WTC11 (cell line): ENCODE results near the gene PCDHGA6. TPM values are rescaled to one million over a fixed set of nuclear protein-coding genes. Genes with fewer than 3 reads are reported as not detected.
"Not testable (repeated sequence)": the region's sequence is repeated elsewhere in the genome, so short reads cannot be mapped to it uniquely, and the experiment has no call there.

ENCODE experiments used
- ATAC-seq: fragments of 200-7000 bp; cut with Tn5 transposase; 2 replicates; pipeline ENCODE4 v1.10.0; 2021; ENCODE audit warnings: mild to moderate bottlenecking, moderate library complexity
- CTCF ChIA-PET: fragments of 300-600 bp; sonication (Branson Sonifier 250); formaldehyde crosslinking; loops from one replicate; lab custom pipeline; 2021; ENCODE audit warnings: antibody characterized with exemption; lab: Charles Lee
- POLR2A ChIA-PET: fragments of 350-600 bp; sonication (Branson Sonifier 250); formaldehyde crosslinking; loops from one replicate; lab custom pipeline; 2021; ENCODE audit warnings: antibody characterized with exemption; lab: Charles Lee
- DNase-seq: peaks from one replicate; pipeline ENCODE4 v3.0.0; 2021; ENCODE audit warnings: low spot score
- H3K27ac Mint-ChIP-seq: 2 replicates; pipeline ENCODE4 v1.8.0; 2021; ENCODE audit warnings: mixed read lengths
- H3K27me3 Mint-ChIP-seq: 2 replicates; pipeline ENCODE4 v1.8.0; 2021; ENCODE audit warnings: low read depth, mild to moderate bottlenecking, moderate library complexity, mixed read lengths
- H3K36me3 Mint-ChIP-seq: 2 replicates; pipeline ENCODE4 v1.8.0; 2021; ENCODE audit warnings: mixed read lengths
- H3K4me1 Mint-ChIP-seq: 2 replicates; pipeline ENCODE4 v1.8.0; 2022; ENCODE audit warnings: mixed read lengths
- H3K4me3 Mint-ChIP-seq: 2 replicates; pipeline ENCODE4 v1.8.0; 2021; ENCODE audit warnings: mild to moderate bottlenecking, moderate library complexity, mixed read lengths
- H3K9me3 Mint-ChIP-seq: 2 replicates; pipeline ENCODE4 v1.8.0; 2021; ENCODE audit warnings: mixed read lengths
- CREB1 ChIP-seq: sonication (generic); formaldehyde crosslinking; IDR thresholded peaks from 2 replicates; pipeline ENCODE4 v1.8.0; 2023; ENCODE audit warnings: mild to moderate bottlenecking, missing genetic modification reagents
- EMX1 ChIP-seq: fragments of 250-450 bp; sonication (Bioruptor Pico); IDR thresholded peaks from 2 replicates; pipeline ENCODE4 v1.8.0; 2021; ENCODE audit warnings: mild to moderate bottlenecking
- FOXJ3 ChIP-seq: sonication (generic); formaldehyde crosslinking; IDR thresholded peaks from 2 replicates; pipeline ENCODE4 v1.9.0; 2021; ENCODE audit warnings: missing genetic modification reagents, mild to moderate bottlenecking, borderline replicate concordance
- MYBL2 ChIP-seq: sonication (generic); formaldehyde crosslinking; IDR thresholded peaks from 2 replicates; pipeline ENCODE4 v1.8.1; 2023; ENCODE audit warnings: mild to moderate bottlenecking, moderate library complexity, missing genetic modification reagents
- NR3C1 ChIP-seq: sonication (generic); formaldehyde crosslinking; conservative IDR thresholded peaks from 2 replicates; pipeline ENCODE4 v1.8.1; 2023; ENCODE audit warnings: low read depth, mild to moderate bottlenecking, missing genetic modification reagents
- RELA ChIP-seq: sonication (generic); formaldehyde crosslinking; IDR thresholded peaks from 2 replicates; pipeline ENCODE4 v1.8.1; 2022; ENCODE audit warnings: missing genetic modification reagents, mild to moderate bottlenecking, borderline replicate concordance
- RORB ChIP-seq: fragments of 250-450 bp; sonication (Bioruptor Pico); IDR thresholded peaks from 2 replicates; pipeline ENCODE4 v1.9.0; 2021; ENCODE audit warnings: mild to moderate bottlenecking
- ZNF263 ChIP-seq: sonication (generic); formaldehyde crosslinking; IDR thresholded peaks from 2 replicates; pipeline ENCODE4 v1.8.1; 2022; ENCODE audit warnings: low read depth, mild to moderate bottlenecking, moderate library complexity, missing genetic modification reagents
- total RNA-seq: library from RNA; stranded (reverse); gene quantifications from 3 replicates; pipeline ENCODE4 v1.2.3, GENCODE V29; 2021
- TF ChIP-seq, protein P1 (sequence below): sonication (generic); formaldehyde crosslinking; conservative IDR thresholded peaks from 2 replicates; pipeline ENCODE4 v1.8.1; 2023; ENCODE audit warnings: mild to moderate bottlenecking, low read depth, missing genetic modification reagents, moderate library complexity
- TF ChIP-seq, protein P2 (sequence below): sonication (generic); formaldehyde crosslinking; IDR thresholded peaks from 2 replicates; pipeline ENCODE4 v1.8.0; 2022; ENCODE audit warnings: missing genetic modification reagents
- TF ChIP-seq, protein P3 (sequence below): fragments of 250-450 bp; sonication (Bioruptor Pico); IDR thresholded peaks from 2 replicates; pipeline ENCODE4 v1.8.0; 2021; ENCODE audit warnings: mild to moderate bottlenecking
- TF ChIP-seq, protein P4 (sequence below): sonication (generic); formaldehyde crosslinking; IDR thresholded peaks from 2 replicates; pipeline ENCODE4 v1.8.1; 2023; ENCODE audit warnings: mild to moderate bottlenecking, missing genetic modification reagents, borderline replicate concordance
- TF ChIP-seq, protein P5 (sequence below): sonication (generic); formaldehyde crosslinking; IDR thresholded peaks from 2 replicates; pipeline ENCODE4 v1.8.1; 2023; ENCODE audit warnings: mild to moderate bottlenecking, missing genetic modification reagents, moderate library complexity
- TF ChIP-seq, protein P6 (sequence below): fragments of 200-600 bp; IDR thresholded peaks from 2 replicates; pipeline ENCODE4 v1.8.0; 2022; ENCODE audit warnings: antibody characterized with exemption

PCDHGA6 gene
- total RNA-seq, 1 experiment from 2014 or later: 3.3 TPM

DNA sequence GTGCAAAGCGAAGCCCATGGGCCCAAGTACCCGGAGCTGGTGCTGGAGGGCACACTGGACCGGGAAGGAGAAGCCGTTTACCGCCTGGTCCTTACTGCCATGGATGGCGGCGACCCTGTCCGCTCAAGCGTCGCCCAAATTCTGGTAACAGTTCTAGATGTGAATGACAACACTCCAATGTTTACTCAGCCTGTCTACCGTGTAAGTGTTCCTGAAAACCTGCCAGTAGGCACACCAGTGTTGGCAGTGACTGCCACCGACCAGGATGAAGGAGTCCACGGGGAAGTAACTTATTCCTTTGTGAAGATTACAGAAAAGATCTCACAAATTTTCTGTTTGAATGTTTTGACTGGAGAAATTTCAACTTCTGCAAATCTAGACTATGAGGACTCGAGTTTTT lies 936 bp downstream of the PCDHGA6 start (continued):
- TF ChIP-seq, protein P1, sequence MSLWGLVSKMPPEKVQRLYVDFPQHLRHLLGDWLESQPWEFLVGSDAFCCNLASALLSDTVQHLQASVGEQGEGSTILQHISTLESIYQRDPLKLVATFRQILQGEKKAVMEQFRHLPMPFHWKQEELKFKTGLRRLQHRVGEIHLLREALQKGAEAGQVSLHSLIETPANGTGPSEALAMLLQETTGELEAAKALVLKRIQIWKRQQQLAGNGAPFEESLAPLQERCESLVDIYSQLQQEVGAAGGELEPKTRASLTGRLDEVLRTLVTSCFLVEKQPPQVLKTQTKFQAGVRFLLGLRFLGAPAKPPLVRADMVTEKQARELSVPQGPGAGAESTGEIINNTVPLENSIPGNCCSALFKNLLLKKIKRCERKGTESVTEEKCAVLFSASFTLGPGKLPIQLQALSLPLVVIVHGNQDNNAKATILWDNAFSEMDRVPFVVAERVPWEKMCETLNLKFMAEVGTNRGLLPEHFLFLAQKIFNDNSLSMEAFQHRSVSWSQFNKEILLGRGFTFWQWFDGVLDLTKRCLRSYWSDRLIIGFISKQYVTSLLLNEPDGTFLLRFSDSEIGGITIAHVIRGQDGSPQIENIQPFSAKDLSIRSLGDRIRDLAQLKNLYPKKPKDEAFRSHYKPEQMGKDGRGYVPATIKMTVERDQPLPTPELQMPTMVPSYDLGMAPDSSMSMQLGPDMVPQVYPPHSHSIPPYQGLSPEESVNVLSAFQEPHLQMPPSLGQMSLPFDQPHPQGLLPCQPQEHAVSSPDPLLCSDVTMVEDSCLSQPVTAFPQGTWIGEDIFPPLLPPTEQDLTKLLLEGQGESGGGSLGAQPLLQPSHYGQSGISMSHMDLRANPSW (CRISPR knock-in tag): no peak
- no peak for TF ChIP-seq ZNF263 (CRISPR knock-in tag)

DNA sequence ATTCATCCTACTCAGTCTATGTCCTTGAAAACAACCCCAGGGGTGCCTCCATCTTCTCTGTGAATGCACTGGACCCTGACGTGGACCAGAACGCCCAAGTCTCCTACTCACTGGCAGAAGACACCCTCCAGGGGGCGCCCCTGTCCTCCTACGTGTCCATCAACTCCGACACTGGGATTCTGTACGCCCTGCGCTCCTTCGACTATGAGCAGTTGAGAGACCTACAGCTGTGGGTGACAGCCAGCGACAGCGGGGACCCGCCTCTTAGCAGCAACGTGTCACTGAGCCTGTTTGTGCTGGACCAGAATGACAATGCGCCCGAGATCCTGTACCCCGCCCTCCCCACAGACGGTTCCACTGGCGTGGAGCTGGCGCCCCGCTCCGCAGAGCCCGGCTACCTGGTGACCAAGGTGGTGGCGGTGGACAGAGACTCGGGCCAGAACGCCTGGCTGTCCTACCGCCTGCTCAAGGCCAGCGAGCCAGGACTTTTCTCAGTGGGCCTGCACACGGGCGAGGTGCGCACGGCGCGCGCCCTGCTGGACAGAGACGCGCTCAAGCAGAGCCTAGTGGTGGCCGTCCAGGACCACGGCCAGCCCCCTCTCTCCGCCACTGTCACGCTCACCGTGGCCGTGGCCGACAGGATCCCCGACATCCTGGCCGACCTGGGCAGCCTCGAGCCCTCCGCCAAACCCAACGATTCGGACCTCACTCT lies 1.9 kb downstream of the PCDHGA6 start:
- H3K9me3 Mint-ChIP-seq: peaks cover 53% of the 10 kb centered on the region
- CTCF ChIA-PET: interaction anchor here (0.6 to 2.6 kb wide), 6 partner anchors 12 to 188 kb away, joined by 3 to 19 read pairs (median 6); partner anchors contain the start of genes PCDHGA10 and PCDHGB4
- H3K36me3 Mint-ChIP-seq: peaks cover 54% of the 10 kb centered on the region

DNA sequence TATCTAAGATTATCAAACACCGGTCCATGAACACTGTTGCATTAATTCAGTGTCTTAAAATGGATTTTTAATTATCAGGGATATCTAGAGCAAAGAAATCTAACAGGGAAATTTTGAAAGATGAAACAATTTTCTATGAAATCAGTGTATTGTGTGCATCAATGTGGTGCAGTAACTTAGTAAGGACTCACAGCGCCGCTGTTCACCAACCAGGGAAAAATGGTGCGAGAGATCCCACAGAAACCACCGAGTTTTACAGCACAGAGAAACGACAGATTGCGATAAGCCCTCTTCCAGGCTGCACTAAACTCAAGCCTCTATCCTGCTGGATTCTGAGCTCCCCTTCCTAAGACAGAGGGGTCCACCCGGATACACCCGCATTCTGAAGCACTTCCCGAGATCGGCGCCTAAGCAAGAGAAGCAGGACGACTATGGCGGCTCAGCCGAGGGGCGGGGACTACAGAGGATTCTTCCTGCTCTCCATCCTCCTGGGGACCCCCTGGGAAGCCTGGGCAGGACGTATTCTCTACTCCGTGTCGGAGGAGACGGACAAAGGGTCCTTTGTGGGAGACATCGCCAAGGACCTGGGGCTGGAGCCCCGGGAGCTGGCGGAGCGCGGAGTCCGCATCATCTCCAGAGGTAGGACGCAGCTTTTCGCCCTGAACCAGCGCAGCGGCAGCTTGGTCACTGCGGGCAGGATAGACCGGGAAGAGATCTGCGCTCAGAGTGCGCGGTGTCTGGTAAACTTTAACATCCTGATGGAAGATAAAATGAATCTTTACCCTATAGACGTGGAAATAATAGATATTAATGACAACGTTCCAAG lies 9.0 kb downstream of the PCDHGA6 start, which contains the start of gene PCDHGA7:
Gene PCDHGA7, plus strand, starts transcription at position 274 of the 826 bp plus-strand sequence. Its CDS starts 158 bp downstream, at position 432.
- Mint-ChIP-seq H3K4me3 (peak within 1 kb of the TSS; percentile 84), H3K36me3 (peaks cover 30% of the 10 kb centered on the region), H3K9me3 (peaks cover 42% of the 10 kb centered on the region), H3K4me1 (no peaks in the 10 kb centered on the region), H3K27ac (peak within 1 kb of the TSS; percentile 74; the same call in 1 of the 2 replicates), H3K27me3 (peaks cover 18% of the 10 kb centered on the region)
- ChIA-PET POLR2A (no interaction called here), CTCF (interaction anchor here (0.6 to 1.9 kb wide), 12 partner anchors 12 to 247 kb away, joined by 3 to 5 read pairs (median 4); partner anchors contain the start of genes PCDHB14, PCDHB15, PCDHB5 and PCDHGA10)
- ATAC-seq (no peak), DNase-seq (no peak)
- TF ChIP-seq, protein P2, sequence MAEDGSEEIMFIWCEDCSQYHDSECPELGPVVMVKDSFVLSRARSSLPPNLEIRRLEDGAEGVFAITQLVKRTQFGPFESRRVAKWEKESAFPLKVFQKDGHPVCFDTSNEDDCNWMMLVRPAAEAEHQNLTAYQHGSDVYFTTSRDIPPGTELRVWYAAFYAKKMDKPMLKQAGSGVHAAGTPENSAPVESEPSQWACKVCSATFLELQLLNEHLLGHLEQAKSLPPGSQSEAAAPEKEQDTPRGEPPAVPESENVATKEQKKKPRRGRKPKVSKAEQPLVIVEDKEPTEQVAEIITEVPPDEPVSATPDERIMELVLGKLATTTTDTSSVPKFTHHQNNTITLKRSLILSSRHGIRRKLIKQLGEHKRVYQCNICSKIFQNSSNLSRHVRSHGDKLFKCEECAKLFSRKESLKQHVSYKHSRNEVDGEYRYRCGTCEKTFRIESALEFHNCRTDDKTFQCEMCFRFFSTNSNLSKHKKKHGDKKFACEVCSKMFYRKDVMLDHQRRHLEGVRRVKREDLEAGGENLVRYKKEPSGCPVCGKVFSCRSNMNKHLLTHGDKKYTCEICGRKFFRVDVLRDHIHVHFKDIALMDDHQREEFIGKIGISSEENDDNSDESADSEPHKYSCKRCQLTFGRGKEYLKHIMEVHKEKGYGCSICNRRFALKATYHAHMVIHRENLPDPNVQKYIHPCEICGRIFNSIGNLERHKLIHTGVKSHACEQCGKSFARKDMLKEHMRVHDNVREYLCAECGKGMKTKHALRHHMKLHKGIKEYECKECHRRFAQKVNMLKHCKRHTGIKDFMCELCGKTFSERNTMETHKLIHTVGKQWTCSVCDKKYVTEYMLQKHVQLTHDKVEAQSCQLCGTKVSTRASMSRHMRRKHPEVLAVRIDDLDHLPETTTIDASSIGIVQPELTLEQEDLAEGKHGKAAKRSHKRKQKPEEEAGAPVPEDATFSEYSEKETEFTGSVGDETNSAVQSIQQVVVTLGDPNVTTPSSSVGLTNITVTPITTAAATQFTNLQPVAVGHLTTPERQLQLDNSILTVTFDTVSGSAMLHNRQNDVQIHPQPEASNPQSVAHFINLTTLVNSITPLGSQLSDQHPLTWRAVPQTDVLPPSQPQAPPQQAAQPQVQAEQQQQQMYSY (CRISPR knock-in tag): no peak
- TF ChIP-seq CREB1 (CRISPR knock-in tag) (no peak), RORB (CRISPR knock-in tag) (no peak), FOXJ3 (CRISPR knock-in tag) (no peak), EMX1 (CRISPR knock-in tag) (no peak), MYBL2 (CRISPR knock-in tag) (no peak), NR3C1 (CRISPR knock-in tag) (no peak), RELA (no peak)
- TF ChIP-seq, protein P3, sequence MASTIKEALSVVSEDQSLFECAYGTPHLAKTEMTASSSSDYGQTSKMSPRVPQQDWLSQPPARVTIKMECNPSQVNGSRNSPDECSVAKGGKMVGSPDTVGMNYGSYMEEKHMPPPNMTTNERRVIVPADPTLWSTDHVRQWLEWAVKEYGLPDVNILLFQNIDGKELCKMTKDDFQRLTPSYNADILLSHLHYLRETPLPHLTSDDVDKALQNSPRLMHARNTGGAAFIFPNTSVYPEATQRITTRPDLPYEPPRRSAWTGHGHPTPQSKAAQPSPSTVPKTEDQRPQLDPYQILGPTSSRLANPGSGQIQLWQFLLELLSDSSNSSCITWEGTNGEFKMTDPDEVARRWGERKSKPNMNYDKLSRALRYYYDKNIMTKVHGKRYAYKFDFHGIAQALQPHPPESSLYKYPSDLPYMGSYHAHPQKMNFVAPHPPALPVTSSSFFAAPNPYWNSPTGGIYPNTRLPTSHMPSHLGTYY: no peak
- TF ChIP-seq, protein P4, sequence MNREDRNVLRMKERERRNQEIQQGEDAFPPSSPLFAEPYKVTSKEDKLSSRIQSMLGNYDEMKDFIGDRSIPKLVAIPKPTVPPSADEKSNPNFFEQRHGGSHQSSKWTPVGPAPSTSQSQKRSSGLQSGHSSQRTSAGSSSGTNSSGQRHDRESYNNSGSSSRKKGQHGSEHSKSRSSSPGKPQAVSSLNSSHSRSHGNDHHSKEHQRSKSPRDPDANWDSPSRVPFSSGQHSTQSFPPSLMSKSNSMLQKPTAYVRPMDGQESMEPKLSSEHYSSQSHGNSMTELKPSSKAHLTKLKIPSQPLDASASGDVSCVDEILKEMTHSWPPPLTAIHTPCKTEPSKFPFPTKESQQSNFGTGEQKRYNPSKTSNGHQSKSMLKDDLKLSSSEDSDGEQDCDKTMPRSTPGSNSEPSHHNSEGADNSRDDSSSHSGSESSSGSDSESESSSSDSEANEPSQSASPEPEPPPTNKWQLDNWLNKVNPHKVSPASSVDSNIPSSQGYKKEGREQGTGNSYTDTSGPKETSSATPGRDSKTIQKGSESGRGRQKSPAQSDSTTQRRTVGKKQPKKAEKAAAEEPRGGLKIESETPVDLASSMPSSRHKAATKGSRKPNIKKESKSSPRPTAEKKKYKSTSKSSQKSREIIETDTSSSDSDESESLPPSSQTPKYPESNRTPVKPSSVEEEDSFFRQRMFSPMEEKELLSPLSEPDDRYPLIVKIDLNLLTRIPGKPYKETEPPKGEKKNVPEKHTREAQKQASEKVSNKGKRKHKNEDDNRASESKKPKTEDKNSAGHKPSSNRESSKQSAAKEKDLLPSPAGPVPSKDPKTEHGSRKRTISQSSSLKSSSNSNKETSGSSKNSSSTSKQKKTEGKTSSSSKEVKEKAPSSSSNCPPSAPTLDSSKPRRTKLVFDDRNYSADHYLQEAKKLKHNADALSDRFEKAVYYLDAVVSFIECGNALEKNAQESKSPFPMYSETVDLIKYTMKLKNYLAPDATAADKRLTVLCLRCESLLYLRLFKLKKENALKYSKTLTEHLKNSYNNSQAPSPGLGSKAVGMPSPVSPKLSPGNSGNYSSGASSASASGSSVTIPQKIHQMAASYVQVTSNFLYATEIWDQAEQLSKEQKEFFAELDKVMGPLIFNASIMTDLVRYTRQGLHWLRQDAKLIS (CRISPR knock-in tag): no peak
- TF ChIP-seq, protein P5, sequence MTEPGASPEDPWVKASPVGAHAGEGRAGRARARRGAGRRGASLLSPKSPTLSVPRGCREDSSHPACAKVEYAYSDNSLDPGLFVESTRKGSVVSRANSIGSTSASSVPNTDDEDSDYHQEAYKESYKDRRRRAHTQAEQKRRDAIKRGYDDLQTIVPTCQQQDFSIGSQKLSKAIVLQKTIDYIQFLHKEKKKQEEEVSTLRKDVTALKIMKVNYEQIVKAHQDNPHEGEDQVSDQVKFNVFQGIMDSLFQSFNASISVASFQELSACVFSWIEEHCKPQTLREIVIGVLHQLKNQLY (CRISPR knock-in tag): no peak

More for the DNA sequence above, 1.9 kb downstream of the PCDHGA6 start:
- H3K27me3 Mint-ChIP-seq, H3K4me3 Mint-ChIP-seq, H3K4me1 Mint-ChIP-seq, H3K27ac Mint-ChIP-seq, POLR2A ChIA-PET, DNase-seq: not testable (repeated sequence)
- TF ChIP-seq, protein P6, sequence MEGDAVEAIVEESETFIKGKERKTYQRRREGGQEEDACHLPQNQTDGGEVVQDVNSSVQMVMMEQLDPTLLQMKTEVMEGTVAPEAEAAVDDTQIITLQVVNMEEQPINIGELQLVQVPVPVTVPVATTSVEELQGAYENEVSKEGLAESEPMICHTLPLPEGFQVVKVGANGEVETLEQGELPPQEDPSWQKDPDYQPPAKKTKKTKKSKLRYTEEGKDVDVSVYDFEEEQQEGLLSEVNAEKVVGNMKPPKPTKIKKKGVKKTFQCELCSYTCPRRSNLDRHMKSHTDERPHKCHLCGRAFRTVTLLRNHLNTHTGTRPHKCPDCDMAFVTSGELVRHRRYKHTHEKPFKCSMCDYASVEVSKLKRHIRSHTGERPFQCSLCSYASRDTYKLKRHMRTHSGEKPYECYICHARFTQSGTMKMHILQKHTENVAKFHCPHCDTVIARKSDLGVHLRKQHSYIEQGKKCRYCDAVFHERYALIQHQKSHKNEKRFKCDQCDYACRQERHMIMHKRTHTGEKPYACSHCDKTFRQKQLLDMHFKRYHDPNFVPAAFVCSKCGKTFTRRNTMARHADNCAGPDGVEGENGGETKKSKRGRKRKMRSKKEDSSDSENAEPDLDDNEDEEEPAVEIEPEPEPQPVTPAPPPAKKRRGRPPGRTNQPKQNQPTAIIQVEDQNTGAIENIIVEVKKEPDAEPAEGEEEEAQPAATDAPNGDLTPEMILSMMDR: 0 out of 2 replicates have a peak, but pooled peaks have one; percentile 21
- peak; percentile 41 for ATAC-seq
